GM21447 (cell line): ENCODE results near the gene CSNK1A1L.

ENCODE experiments used
- ATAC-seq: cut with Tn5 transposase; IDR thresholded peaks from one replicate; pipeline ENCODE4 v1.9.1; 2021; ENCODE audit not compliant: unreplicated experiment

The CSNK1A1L gene

GRCh38 chr13:37107456-37107855 is 2.0 kb upstream of the CSNK1A1L start:
- ATAC-seq: no peak

GRCh38 chr13:37106642-37107041 is 1.2 kb upstream of the CSNK1A1L start:
- ATAC-seq: no peak

- ATAC-seq: no peak
Measured at GRCh38 chr13:37102896-37103295, 2.6 kb downstream of the CSNK1A1L start.

GRCh38 chr13:37101201-37101600 is 4.3 kb downstream of the CSNK1A1L start:
- ATAC-seq: no peak

- no peak for ATAC-seq
Measured at GRCh38 chr13:37100731-37101130, 4.7 kb downstream of the CSNK1A1L start.

- ATAC-seq: no peak
Measured at GRCh38 chr13:37097076-37097475, 8.4 kb downstream of the CSNK1A1L start.

- no peak for ATAC-seq
Measured at GRCh38 chr13:37094840-37095239, 10.6 kb downstream of the CSNK1A1L start.

- ATAC-seq: no peak
Measured at GRCh38 chr13:37094099-37094498, 11.4 kb downstream of the CSNK1A1L start.

- ATAC-seq: no peak
Measured at GRCh38 chr13:37091835-37092234, 13.6 kb downstream of the CSNK1A1L start.

GRCh38 chr13:37090912-37091311 is 14.6 kb downstream of the CSNK1A1L start:
- no peak for ATAC-seq

GRCh38 chr13:37089495-37089894 is 16.0 kb downstream of the CSNK1A1L start:
- ATAC-seq: no peak

GRCh38 chr13:37087486-37087885 is 18.0 kb downstream of the CSNK1A1L start:
- no peak for ATAC-seq

GRCh38 chr13:37085606-37086005 is 19.9 kb downstream of the CSNK1A1L start:
- no peak for ATAC-seq

GRCh38 chr13:37076818-37077217 is 28.6 kb downstream of the CSNK1A1L start:
- ATAC-seq: no peak

GRCh38 chr13:37075164-37075563 is 30.3 kb downstream of the CSNK1A1L start:
- ATAC-seq: no peak

GRCh38 chr13:37074703-37075102 is 30.8 kb downstream of the CSNK1A1L start:
- no peak for ATAC-seq

GRCh38 chr13:37072024-37072423 is 33.4 kb downstream of the CSNK1A1L start:
- ATAC-seq: no peak

GRCh38 chr13:37070956-37071355 is 34.5 kb downstream of the CSNK1A1L start:
- ATAC-seq: no peak

GRCh38 chr13:37070145-37070695 is 35.2 kb downstream of the CSNK1A1L start:
- ATAC-seq: no peak

- no peak for ATAC-seq
Measured at GRCh38 chr13:37069597-37070103, 35.8 kb downstream of the CSNK1A1L start.

- no peak for ATAC-seq
Measured at GRCh38 chr13:37068962-37069361, 36.5 kb downstream of the CSNK1A1L start.

GRCh38 chr13:37067874-37068273 is 37.6 kb downstream of the CSNK1A1L start:
- ATAC-seq: no peak

GRCh38 chr13:37065890-37066526 is 39.5 kb downstream of the CSNK1A1L start:
- ATAC-seq: no peak
